Loucy (cell line): Measurements from ENCODE around the gene UNC5C.

Experiments used
- H2AFZ ChIP-seq: fragments of 200-600 bp; sonication (generic); 2 replicates; pipeline ENCODE4 v1.6.0; 2016; ENCODE audit warnings: antibody characterized with exemption, mild to moderate bottlenecking, low read length, moderate library complexity
- H3F3A ChIP-seq: fragments of 200-600 bp; 2 replicates; pipeline ENCODE4 v1.6.0; 2016; ENCODE audit warnings: antibody characterized with exemption, low read depth, mild to moderate bottlenecking
- H3K27me3 ChIP-seq: fragments of 200-600 bp; sonication (generic); 2 replicates; pipeline ENCODE4 v1.6.1; 2014; ENCODE audit warnings: low read length, mild to moderate bottlenecking; ENCODE audit not compliant: insufficient read depth, poor library complexity, severe bottlenecking
- H3K36me3 ChIP-seq: fragments of 200-600 bp; sonication (generic); 2 replicates; pipeline ENCODE4 v1.6.1; 2016; ENCODE audit warnings: low read length; ENCODE audit not compliant: insufficient read depth
- H3K4me1 ChIP-seq: fragments of 200-600 bp; sonication (generic); 2 replicates; pipeline ENCODE4 v1.5.1; 2014; ENCODE audit warnings: low read length, mild to moderate bottlenecking; ENCODE audit not compliant: insufficient read depth, poor library complexity, severe bottlenecking
- H3K4me2 ChIP-seq: fragments of 200-600 bp; sonication (generic); 2 replicates; pipeline ENCODE4 v1.6.0; 2014; ENCODE audit warnings: antibody characterized with exemption, low read length, low read depth, mild to moderate bottlenecking; ENCODE audit not compliant: poor library complexity, severe bottlenecking
- H3K4me3 ChIP-seq: fragments of 200-600 bp; sonication (generic); 2 replicates; pipeline ENCODE4 v1.5.1; 2014; ENCODE audit warnings: low read length, mild to moderate bottlenecking, mixed read lengths; ENCODE audit not compliant: poor library complexity, severe bottlenecking
- H3K79me2 ChIP-seq: fragments of 200-600 bp; sonication (generic); 2 replicates; pipeline ENCODE4 v1.6.1; 2014; ENCODE audit warnings: low read length; ENCODE audit not compliant: insufficient read depth
- H3K9ac ChIP-seq: fragments of 200-600 bp; sonication (generic); 2 replicates; pipeline ENCODE4 v1.6.0; 2014; ENCODE audit warnings: mild to moderate bottlenecking, low read depth, low read length, moderate library complexity; ENCODE audit not compliant: poor library complexity, severe bottlenecking
- H3K9me2 ChIP-seq: fragments of 200-600 bp; sonication (generic); replicated peaks from 2 replicates; pipeline ENCODE4 v1.6.1; 2016; ENCODE audit warnings: low read depth, low read length, mixed read lengths
- H3K9me3 ChIP-seq: fragments of 200-600 bp; sonication (generic); 2 replicates; pipeline ENCODE4 v1.6.1; 2014; ENCODE audit warnings: mild to moderate bottlenecking, antibody characterized with exemption, low read length, low read depth; ENCODE audit not compliant: insufficient read depth
- H4K20me1 ChIP-seq: fragments of 200-600 bp; sonication (generic); 2 replicates; pipeline ENCODE4 v1.6.0; 2014; ENCODE audit warnings: antibody characterized with exemption, low read length, mild to moderate bottlenecking; ENCODE audit not compliant: insufficient read depth, poor library complexity, severe bottlenecking
- CTCF ChIP-seq: fragments of 200-600 bp; sonication (generic); conservative IDR thresholded peaks from 2 replicates; pipeline ENCODE4 v1.5.1; 2014; ENCODE audit warnings: mild to moderate bottlenecking, antibody characterized with exemption, low read length
- EZH2phosphoT487 ChIP-seq: fragments of 200-600 bp; IDR thresholded peaks from 2 replicates; pipeline ENCODE4 v1.6.1; 2018; ENCODE audit warnings: antibody characterized with exemption, mild to moderate bottlenecking, moderate library complexity, borderline replicate concordance

UNC5C gene

GRCh38 chr4:95522682-95523530, 25.9 kb downstream of the UNC5C start:
- Histone ChIP-seq H2AFZ (no peak overlapping the region), H3K27me3 (no peaks in the 10 kb centered on the region), H3K9me2 (no peaks in the 10 kb centered on the region), H3K4me2 (no peak overlapping the region), H3K4me3 (no peak overlapping the region), H3K9me3 (no peaks in the 10 kb centered on the region), H3F3A (no peaks in the 10 kb centered on the region), H3K4me1 (no peaks in the 10 kb centered on the region), H4K20me1 (no peaks in the 10 kb centered on the region), H3K36me3 (no peaks in the 10 kb centered on the region), H3K9ac (no peak overlapping the region), H3K79me2 (no peaks in the 10 kb centered on the region)
- TF ChIP-seq EZH2phosphoT487 (no peak), CTCF (no peak)

- Histone ChIP-seq H3K4me2 (no peak overlapping the region), H3K36me3 (no peaks in the 10 kb centered on the region), H4K20me1 (no peaks in the 10 kb centered on the region), H3K79me2 (no peaks in the 10 kb centered on the region), H3K4me1 (no peaks in the 10 kb centered on the region), H3K4me3 (no peak overlapping the region), H2AFZ (no peak overlapping the region), H3K9me2 (no peaks in the 10 kb centered on the region), H3F3A (no peaks in the 10 kb centered on the region), H3K9me3 (no peaks in the 10 kb centered on the region), H3K27me3 (no peaks in the 10 kb centered on the region), H3K9ac (no peak overlapping the region)
- no peak for TF ChIP-seq EZH2phosphoT487
Measured at GRCh38 chr4:95517576-95518345, 31.0 kb downstream of the UNC5C start.

- TF ChIP-seq EZH2phosphoT487 (no peak), CTCF (no peak)
- H3K27me3 ChIP-seq, result no peaks in the 10 kb centered on the region
- no peaks in the 10 kb centered on the region for H3K4me1 ChIP-seq
- H3F3A ChIP-seq, result no peaks in the 10 kb centered on the region
- H4K20me1 ChIP-seq, result no peaks in the 10 kb centered on the region
- no peaks in the 10 kb centered on the region for H3K9me3 ChIP-seq
- no peaks in the 10 kb centered on the region for H3K79me2 ChIP-seq
- H3K4me2 ChIP-seq, result no peak overlapping the region
- no peaks in the 10 kb centered on the region for H3K36me3 ChIP-seq
- no peak overlapping the region for H2AFZ ChIP-seq
- H3K9me2 ChIP-seq, result no peaks in the 10 kb centered on the region
- no peak overlapping the region for H3K4me3 ChIP-seq
- no peak overlapping the region for H3K9ac ChIP-seq
Measured at GRCh38 chr4:95516528-95517017, 32.2 kb downstream of the UNC5C start.
